A549 treated with CpdA at 1 μM for 4 hours (cell line): ENCODE measurements around the gene SMPX. TPM values are rescaled to one million over a fixed set of nuclear protein-coding genes. Genes with fewer than 3 reads are reported as not detected.

Experiments used
- total RNA-seq: library from RNA; stranded (reverse); fragments of 200-300 nt; extraction: Qiagen RNA extraction; gene quantifications from 5 replicates; pipeline ENCODE4 v1.2.3, GENCODE V29; 2022; ENCODE audit warnings: low read depth

SMPX gene
- total RNA-seq, result not detected in 5 replicates

DNA sequence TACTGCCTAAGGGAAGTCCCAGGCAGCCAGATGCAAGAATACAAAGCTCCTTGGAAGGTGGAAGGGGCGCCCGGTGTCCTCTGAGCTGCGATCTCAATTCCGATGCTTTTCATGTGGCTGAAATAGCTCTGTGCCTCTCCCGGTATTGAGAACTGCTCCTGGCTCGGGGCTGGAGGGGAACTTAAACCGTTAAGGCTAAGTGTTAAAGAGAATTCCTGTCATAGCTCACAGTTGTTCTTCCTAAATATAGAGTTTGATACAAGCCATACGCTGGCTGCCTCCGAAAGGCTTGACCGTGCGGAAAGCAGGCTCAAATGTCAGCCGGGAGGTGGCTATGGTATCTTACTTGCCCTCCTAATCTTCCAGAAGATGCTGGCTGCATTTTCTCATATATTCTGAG, at the start of gene SMPX:
TSS of gene SMPX (minus strand) at position 157 of the 400 bp plus-strand sequence. CDS start 3,826 bp downstream, outside the sequence.

DNA sequence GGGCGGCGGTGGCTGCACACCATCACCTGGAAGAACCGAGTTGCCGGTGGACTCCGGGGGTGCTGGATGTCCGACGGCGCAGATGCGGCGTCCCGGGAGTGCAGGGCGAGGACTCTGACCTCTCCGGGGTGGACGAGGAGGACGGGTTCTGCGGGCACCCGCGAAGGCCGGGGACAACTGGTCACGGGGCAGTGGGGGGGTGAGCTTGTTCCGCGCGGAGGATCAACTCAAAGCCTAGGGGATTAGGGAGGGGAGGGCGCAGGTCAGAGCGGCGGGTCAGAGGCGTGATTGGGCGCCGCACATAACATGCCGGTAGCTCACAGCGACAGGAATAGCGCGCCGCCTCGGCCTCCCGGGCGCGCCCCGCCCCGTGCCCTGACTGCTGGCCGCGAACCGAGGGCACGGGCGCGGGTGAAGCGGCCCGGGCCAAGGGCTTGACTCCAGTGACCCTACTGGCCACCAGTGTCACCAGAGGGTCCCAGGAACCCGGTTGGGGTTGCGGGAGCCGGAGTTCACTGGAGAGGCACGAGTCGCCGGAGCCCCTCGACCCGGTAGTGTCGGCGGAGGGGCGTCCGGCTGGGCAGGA, 99.7 kb downstream of the SMPX start, which contains the start of gene KLHL34:
TSS of gene KLHL34 (minus strand) at position 179 of the 586 bp plus-strand sequence. CDS start 542 bp downstream, outside the sequence.

Other genes starting within 250 kb of the SMPX start
- gene KLHL34, start 99.8 kb downstream of the SMPX start, total RNA-seq, result not detected in 5 replicates
- gene MBTPS2, start 81.5 kb upstream of the SMPX start, total RNA-seq, result 19.8 to 25.6 TPM (median 24.6 TPM) in 5 replicates
- gene YY2, start 97.9 kb upstream of the SMPX start, total RNA-seq, result 1.5 to 3.0 TPM (median 2.6 TPM) in 5 replicates
- 201 to 249 TPM (median 208 TPM) in 5 replicates for gene SMS, start 182.6 kb upstream of the SMPX start, total RNA-seq